ENCODE results near the gene POSTN. TPM values are rescaled to one million over a fixed set of nuclear protein-coding genes. Genes with fewer than 3 reads are reported as not detected.

POSTN gene
- total RNA-seq, 4 donors from 2014 or later = 10.5 to 25.3 (median 20.0) TPM

DNA sequence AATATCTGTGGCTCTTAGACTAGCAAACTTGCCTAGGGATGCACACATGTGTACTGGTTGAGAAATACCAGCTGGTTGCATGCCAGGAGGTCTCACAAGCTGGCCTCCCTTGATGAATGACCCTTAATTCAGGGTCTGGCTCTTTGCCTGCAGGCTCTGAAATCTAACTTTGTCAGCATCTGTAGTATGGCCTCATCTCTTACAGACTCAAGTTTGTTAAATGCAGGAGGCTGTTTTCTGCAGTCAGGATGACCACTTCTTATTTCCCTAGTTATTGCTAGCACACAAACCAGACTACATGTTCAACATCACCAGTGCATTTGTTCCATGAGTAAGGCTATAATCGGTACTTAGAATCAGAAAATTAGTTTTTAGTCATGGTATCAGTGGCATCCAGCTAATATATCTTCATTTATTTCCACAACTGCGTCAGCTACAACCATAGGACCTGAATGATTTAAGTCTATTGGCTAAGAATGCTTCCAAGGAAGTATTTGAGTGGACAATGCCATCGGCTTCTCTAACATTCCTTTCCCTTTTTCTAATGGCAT is 23.3 kb upstream of the POSTN start:
- in situ Hi-C loops (cut with MboI; ENCODE audit: low sequenced_read_pairs in 4 of 4) (loop anchor here in 2 of 4 donors (25.0 kb wide), 1 partner anchor 510 kb away; the partner anchor contains the start of gene CSNK1A1L (in 2 of the 2)), intact Hi-C loops (cut with DNase I; ENCODE audit: low total_unique reads) (no loop called here)
- no peaks in the 10 kb centered on the region for H3K27me3 ChIP-seq
- no peaks in the 10 kb centered on the region for H3K36me3 ChIP-seq
- H3K4me1 ChIP-seq = no peaks in the 10 kb centered on the region
- H3K4me3 ChIP-seq = no peak overlapping the region
- no peak for DNase-seq
- H3K9me3 ChIP-seq = no peaks in the 10 kb centered on the region
- ATAC-seq = no peak
- H3K27ac ChIP-seq = no peak overlapping the region
- TF ChIP-seq POLR2A (IDR thresholded peaks at IDR 0.05) (no peak), CTCF (IDR thresholded peaks at IDR 0.05 in 4 of 5, conservative IDR thresholded peaks at IDR 0.05 in 1 of 5) (no peak)

DNA sequence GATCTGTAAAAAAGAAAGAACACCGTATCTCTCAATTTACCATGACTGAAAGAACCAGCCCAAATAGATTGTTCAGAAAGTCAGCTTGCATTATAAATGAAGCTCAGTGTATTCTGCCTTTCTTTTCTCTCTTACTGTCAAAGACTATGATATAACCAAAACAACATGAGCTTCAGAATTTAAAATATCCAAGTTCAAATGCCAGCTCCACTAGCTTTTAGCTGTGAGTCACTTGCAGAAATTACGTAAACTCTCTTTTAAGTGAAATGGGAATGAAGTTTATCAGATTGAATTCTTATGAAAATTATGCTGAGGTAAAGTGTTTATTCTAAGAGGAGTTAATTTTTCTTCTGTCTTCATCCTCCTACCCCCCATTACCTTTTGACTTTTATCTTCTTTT is 20.0 kb upstream of the POSTN start:
- H3K27ac ChIP-seq = no peak overlapping the region
- H3K9me3 ChIP-seq = no peaks in the 10 kb centered on the region
- no peak overlapping the region for H3K4me3 ChIP-seq
- DNase-seq (no peak), ATAC-seq (no peak)
- no peaks in the 10 kb centered on the region for H3K36me3 ChIP-seq
- TF ChIP-seq CTCF (IDR thresholded peaks at IDR 0.05 in 4 of 5, conservative IDR thresholded peaks at IDR 0.05 in 1 of 5) = no peak
- no peak for TF ChIP-seq POLR2A (IDR thresholded peaks at IDR 0.05)
- in situ Hi-C loops (cut with MboI; ENCODE audit: low sequenced_read_pairs in 4 of 4) = loop anchor here in 2 of 4 donors (25.0 kb wide), 1 partner anchor 506 kb away; the partner anchor contains the start of gene CSNK1A1L (in 2 of the 2)
- no peaks in the 10 kb centered on the region for H3K27me3 ChIP-seq
- intact Hi-C loops (cut with DNase I; ENCODE audit: low total_unique reads) = no loop called here
- H3K4me1 ChIP-seq = no peaks in the 10 kb centered on the region

DNA sequence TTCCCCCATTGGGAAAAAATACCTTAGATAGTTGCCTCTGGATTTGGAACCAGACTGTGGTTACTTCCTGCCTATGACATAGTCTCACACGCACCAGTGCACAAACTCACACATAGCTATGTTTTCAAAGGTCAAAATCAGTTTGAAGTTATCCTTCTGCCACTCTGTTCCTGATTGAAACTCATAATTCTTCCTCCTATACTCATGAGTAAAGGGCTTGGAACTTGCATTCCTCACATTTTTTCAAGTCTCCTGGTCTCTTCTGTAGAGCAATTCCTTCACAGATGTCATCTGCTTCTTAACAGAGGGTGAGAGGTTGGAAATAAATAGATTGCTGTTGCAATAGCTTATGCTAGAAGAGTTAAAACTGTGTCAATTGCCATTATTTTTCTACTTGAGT is 18.6 kb upstream of the POSTN start:
- no peaks in the 10 kb centered on the region for H3K36me3 ChIP-seq
- intact Hi-C loops (cut with DNase I; ENCODE audit: low total_unique reads) (no loop called here), in situ Hi-C loops (cut with MboI; ENCODE audit: low sequenced_read_pairs in 4 of 4) (loop anchor here in 2 of 4 donors (25.0 kb wide), 1 partner anchor 505 kb away; the partner anchor contains the start of gene CSNK1A1L (in 2 of the 2))
- TF ChIP-seq POLR2A (IDR thresholded peaks at IDR 0.05) = no peak
- no peak for TF ChIP-seq CTCF (IDR thresholded peaks at IDR 0.05 in 4 of 5, conservative IDR thresholded peaks at IDR 0.05 in 1 of 5)
- H3K4me3 ChIP-seq = no peak overlapping the region
- no peaks in the 10 kb centered on the region for H3K27me3 ChIP-seq
- DNase-seq (no peak), ATAC-seq (no peak)
- H3K9me3 ChIP-seq = no peaks in the 10 kb centered on the region
- no peak overlapping the region for H3K27ac ChIP-seq
- no peaks in the 10 kb centered on the region for H3K4me1 ChIP-seq

DNA sequence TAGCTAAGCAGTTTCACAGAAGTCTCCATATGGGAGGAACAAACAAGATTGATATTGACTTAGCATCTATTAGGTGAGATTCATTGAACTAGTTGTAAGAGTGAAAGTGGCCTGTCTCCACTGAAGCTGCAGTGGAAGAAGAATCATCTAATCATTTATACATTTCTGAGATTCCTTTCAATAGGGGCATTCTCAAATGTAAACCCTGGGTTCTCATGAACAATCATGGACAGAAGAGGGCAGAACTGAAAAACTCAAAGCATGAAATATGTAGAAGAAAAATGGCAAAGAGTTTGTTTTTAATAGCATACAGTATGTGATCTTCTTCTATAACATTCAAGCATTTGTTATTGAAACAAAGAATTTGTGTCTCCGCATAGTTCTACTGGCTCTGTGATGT is 17.6 kb upstream of the POSTN start:
- H3K4me1 ChIP-seq = no peaks in the 10 kb centered on the region
- DNase-seq (no peak), ATAC-seq (no peak)
- no peak for TF ChIP-seq POLR2A (IDR thresholded peaks at IDR 0.05)
- TF ChIP-seq CTCF (IDR thresholded peaks at IDR 0.05 in 4 of 5, conservative IDR thresholded peaks at IDR 0.05 in 1 of 5) = no peak
- no peak overlapping the region for H3K4me3 ChIP-seq
- no peaks in the 10 kb centered on the region for H3K9me3 ChIP-seq
- intact Hi-C loops (cut with DNase I; ENCODE audit: low total_unique reads) (no loop called here), in situ Hi-C loops (cut with MboI; ENCODE audit: low sequenced_read_pairs in 4 of 4) (loop anchor here in 2 of 4 donors (25.0 kb wide), 1 partner anchor 504 kb away; the partner anchor contains the start of gene CSNK1A1L (in 2 of the 2))
- H3K36me3 ChIP-seq = no peaks in the 10 kb centered on the region
- H3K27ac ChIP-seq = no peak overlapping the region
- no peaks in the 10 kb centered on the region for H3K27me3 ChIP-seq
